CD4-positive, alpha-beta T cell treated with Interleukin-21 for 1 hour (primary cell): ENCODE data around the gene AGER.

ENCODE experiments used
- DNase-seq: peaks from one replicate; pipeline ENCODE4 v3.0.0-alpha.2; 2020

Gene AGER

GRCh38 chr6:32185681-32186131 lies 1.7 kb upstream of the AGER start:
- DNase-seq = peak; percentile 79

- DNase-seq = no peak
These were observed 470 bp downstream of the AGER start for GRCh38 chr6:32183483-32184083.

GRCh38 chr6:32183030-32183429 lies 1.0 kb downstream of the AGER start:
- DNase-seq = no peak

GRCh38 chr6:32182555-32182981 lies 1.5 kb downstream of the AGER start:
- DNase-seq = no peak

DNA sequence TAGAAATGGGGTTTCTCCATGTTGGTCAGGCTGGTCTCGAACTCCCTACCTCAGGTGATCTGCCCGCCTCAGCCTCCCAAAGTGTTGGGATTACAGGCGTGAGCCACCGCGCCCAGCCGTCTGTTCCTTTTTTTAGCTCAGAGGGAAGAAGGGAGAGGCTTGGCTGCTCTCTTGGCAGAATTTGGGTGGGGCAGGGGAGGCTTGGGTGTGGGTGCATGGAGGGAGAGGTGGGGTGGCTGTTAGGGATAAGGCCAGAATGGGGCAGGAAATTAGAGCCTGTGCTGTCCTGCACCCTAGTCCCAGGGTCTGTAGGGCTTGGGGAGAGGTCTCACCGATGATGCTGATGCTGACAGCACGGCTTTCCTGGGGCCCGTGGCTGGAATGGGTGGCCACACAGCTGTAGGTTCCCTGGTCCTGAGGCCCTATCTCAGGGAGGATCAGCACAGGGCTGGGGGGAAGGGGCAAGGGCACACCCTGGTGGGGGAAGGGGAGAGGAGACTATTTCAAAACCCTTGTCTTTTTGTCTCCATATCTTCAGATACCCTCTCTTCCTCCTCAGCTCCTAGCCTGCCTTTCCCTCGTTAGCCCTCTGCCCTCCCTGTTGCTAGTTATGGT lies 2.0 kb downstream of the AGER start:
- no peak for DNase-seq

DNA sequence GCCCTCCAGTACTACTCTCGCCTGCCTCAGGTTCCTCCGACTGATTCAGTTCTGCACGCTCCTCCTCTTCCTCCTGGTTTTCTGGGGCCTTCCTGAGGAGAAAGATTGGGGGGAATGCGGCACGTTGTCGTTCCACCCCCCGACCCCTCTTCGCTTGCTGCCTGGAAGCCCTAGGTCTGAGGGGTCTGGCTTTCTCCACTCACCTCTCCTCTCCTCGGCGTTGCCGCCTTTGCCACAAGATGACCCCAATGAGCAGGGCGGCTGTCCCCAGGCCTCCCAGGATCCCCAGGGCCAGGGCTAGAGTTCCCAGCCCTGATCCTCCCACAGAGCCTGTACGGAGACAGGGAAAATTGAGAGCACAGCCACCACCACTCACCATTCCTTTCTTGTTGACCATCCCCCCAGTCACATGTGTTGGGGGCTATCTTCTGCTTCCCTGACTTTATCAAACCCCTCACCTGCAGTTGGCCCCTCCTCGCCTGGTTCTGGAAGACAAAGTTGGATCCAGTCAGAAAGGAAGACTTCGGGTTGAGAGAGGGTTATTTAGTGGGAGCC lies 2.8 kb downstream of the AGER start:
- DNase-seq = no peak

DNA sequence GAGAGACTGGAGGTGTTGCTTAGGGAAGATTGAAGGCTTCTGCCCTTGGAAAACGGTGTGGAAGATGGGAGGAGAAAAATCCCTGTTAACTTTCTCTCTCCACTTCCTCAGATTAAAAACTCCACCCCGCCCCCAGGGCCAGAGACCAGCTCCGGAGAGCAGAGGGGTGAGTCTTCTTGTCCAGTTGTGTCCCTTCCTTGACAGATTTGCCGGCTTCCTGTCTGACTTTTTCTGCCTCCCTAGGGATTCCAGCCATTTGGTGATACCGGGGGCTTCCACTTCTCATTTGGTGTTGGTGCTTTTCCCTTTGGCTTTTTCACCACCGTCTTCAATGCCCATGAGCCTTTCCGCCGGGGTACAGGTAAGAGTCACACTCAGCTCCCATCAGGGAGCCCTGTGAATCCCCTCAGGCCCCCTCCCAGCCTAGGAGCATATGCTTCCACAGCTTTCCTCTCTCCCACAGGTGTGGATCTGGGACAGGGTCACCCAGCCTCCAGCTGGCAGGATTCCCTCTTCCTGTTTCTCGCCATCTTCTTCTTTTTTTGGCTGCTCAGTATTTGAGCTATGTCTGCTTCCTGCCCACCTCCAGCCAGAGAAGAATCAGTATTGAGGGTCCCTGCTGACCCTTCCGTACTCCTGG lies 4.2 kb downstream of the AGER start:
- no peak for DNase-seq

GRCh38 chr6:32178547-32179440 lies 5.3 kb downstream of the AGER start:
- DNase-seq = no peak

GRCh38 chr6:32177788-32178546 lies 6.1 kb downstream of the AGER start, which contains the start of gene RNF5:
TSS of gene RNF5 (plus strand) at chr6:32178405. CDS start at chr6:32178512, 107 bp downstream.
- DNase-seq = peak; percentile 100

- peak; percentile 70 for DNase-seq
These were observed 6.8 kb downstream of the AGER start for GRCh38 chr6:32177183-32177787.

DNA sequence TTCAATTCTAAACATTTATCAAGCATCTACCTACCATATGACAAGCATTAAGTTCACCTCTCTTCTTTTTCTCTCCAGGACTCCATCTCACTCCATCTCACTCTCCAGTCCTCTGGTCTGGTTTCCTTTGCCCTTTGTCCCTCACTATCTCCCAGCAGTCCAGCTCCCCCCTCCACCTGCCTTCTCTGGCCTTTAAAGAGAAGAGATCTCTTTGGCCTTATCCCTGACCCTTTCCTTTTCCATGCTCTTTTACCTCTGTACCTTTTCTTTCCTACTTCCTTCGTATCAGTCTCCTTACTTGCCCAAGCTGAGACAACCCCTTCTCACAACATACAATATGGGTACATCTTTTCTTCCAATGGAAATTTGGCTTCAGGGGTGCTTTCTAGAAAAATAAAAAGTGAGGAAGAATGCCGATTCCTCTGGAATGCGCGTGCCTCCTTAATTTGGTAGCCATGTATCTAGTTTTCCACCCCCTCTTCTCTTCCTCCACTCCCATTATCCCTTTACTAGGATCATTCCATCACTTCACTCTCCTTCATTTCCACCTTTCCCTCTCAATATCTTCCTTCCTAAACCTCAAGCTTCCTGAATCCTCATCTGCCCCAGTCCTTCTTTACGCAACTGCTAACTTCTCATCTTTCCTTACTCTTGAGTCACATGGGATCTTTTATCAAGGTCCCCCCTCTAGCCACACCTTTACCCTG lies 7.4 kb downstream of the AGER start:
- DNase-seq = no peak

DNA sequence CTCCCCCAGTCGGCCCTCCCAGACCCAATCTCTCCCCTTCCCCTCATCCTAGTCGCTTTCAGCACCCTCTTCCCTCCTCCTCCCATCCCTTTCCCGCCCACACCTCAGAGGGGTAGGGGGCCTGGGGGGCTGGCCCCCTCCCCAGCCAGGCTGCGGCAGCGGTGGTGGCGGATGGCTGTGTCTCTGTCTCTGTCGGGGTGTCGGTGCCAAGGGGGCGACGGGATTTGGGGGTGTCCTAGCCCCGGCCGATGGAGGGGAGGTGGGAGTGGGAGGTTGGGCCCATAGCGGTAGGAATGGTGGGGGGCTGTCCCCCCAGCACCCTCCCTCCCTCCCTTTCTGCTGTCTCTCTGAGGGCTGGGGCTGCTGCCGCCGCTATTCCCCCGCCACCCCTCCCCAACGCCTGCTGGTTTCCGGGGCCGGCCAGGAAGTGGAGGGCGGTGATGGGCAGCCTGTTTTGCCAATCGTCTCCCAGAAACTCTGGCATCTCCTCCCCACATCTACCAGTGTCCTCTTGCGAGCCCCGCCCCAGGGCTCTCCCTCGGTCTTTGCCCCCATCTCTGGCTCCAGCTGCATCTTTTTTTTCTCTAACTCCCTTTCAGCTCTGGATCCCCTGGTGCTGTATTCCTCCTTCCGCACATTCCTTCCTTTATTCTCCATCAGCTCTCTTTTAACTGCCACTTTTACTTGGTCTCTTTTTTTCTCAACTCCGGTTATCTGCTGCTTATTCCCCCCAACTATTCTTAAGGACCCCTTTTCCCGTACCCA lies 8.2 kb downstream of the AGER start, which contains the start of gene AGPAT1:
AGPAT1 (minus strand) TSS at position 374 of the 765 bp plus-strand sequence. CDS start 4,588 bp downstream, outside the sequence.
- DNase-seq = peak; percentile 97

DNA sequence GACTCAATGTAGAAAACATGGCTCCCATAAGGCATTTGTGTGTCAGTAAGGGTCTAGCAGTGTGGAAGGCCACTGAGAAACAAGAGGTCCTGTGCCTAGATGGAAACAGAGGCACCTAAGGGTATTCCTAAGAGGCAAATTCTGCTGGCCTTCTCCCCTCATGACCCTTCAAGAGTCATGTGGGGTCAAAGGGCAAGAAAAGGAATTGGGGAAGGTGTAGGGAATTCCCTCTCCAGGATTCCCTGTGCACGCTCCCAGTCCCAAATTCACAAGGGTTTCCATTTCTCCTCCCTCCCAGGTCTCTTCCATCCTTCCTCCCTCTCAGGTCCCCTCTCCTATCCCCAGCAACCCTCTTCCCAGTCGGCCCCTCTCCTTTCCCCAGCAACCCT lies 8.7 kb downstream of the AGER start:
- DNase-seq = no peak

DNA sequence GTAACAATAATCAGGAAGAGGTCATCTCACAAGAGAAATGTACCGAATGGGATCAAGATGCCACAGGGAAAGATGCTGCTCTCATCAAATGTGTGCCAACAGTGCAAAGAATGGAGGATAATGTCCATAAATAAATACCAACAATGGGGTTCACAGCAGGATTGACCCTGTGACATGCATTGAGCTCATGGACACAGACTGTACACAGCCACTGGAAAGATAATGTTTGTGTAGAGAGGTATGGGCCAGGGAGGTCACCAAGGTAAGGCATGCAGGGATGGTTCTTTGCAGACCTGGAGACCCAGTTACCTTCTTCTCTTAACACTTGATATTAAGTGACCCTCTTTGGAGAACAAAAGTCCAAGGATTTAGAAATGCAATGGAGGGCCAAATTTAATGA lies 9.6 kb downstream of the AGER start:
- no peak for DNase-seq

GRCh38 chr6:32173051-32173727 lies 10.9 kb downstream of the AGER start:
- no peak for DNase-seq

GRCh38 chr6:32171234-32171633 lies 12.8 kb downstream of the AGER start:
- DNase-seq = no peak

- DNase-seq = no peak
These were observed 13.8 kb downstream of the AGER start for GRCh38 chr6:32170294-32170693.

DNA sequence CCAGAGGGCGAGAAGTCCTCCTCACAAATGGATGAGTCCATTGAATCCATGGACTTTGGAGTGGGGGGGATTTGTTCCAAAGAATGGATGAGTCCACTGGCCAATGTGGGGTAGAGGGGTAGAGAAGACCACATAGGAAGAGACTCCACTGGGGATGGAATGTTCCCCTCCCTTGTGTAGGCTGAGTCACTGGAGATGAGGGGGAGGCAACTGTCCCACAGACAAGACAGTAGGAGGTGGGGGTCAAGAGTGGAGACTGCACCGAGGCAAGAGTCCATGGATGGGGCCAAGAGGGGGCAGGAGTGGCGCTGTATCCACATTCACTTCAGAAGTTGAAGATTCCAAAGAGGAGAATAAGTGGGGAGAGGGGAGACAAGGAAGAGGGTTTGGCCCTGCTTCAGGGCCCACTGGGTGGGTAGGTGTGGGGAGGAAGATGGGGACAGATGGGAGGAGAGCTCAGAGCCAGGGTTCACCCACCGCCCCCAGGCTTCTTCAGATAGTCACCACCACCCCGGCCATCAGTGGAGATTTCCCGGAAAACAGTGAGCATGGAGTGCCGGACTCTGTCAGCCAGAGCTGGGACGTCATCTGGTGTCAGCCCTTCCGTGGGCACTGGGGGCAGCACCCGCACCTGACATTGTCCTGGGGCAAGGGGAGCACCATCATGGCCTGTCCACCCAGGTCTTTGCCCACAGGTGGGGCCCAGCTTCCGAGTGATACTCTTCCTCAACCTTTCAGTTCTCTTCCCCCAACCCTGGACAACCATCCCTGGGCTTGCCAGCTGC lies 15.1 kb downstream of the AGER start:
- no peak for DNase-seq

DNA sequence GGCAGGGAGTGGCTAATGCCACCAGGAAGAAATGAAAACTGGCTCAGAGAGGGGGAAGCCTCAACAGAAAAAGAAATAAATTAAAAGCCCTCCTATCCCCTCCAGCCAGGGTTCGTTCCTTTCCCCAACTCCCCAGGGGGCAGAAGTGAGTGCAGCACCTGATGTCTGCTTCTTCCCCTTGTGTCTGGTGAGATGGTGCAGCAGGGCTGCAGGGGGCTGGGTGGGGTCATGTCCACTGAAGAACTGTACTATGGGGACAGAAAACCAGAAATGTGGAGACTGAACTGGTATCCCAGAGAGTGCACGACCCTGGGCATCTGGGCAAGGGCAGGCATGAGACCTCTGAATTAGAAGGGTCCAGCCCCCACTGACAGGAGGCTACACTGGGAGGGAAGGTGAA lies 15.7 kb downstream of the AGER start:
- no peak for DNase-seq
